GM23338 (cell line): Measurements from ENCODE around the gene STPG1. TPM values are rescaled to one million over a fixed set of nuclear protein-coding genes. Genes with fewer than 3 reads are reported as not detected.

Source experiments
- ATAC-seq: fragments of 200-7000 bp; cut with Tn5 transposase; 3 replicates; pipeline ENCODE4 v1.9.1; 2020
- DNase-seq: peaks from one replicate; pipeline ENCODE4 v3.0.0-alpha.2; 2015; ENCODE audit warnings: low spot score
- H2AFZ ChIP-seq: fragments of 200-600 bp; sonication (generic); 2 replicates; pipeline ENCODE4 v1.8.0; 2016; ENCODE audit warnings: antibody characterized with exemption, mild to moderate bottlenecking, moderate library complexity
- H3F3A ChIP-seq: fragments of 200-600 bp; sonication (generic); replicated peaks from 2 replicates; pipeline ENCODE4 v1.8.0; 2017; ENCODE audit warnings: antibody characterized with exemption, mixed run types, low read depth
- H3K27ac ChIP-seq: fragments of 200-600 bp; sonication (generic); 2 replicates; pipeline ENCODE4 v1.6.1; 2016; ENCODE audit warnings: low read depth
- H3K27me3 ChIP-seq: fragments of 200-600 bp; sonication (generic); 2 replicates; pipeline ENCODE4 v1.8.0; 2016; ENCODE audit warnings: mild to moderate bottlenecking, mixed run types, moderate library complexity; ENCODE audit not compliant: insufficient read depth
- H3K36me3 ChIP-seq: fragments of 200-600 bp; sonication (generic); 2 replicates; pipeline ENCODE4 v1.8.0; 2016; ENCODE audit warnings: mild to moderate bottlenecking; ENCODE audit not compliant: insufficient read depth
- H3K4me1 ChIP-seq: fragments of 200-600 bp; sonication (generic); 2 replicates; pipeline ENCODE4 v1.8.0; 2016; ENCODE audit warnings: mild to moderate bottlenecking, moderate library complexity; ENCODE audit not compliant: insufficient read depth
- H3K4me2 ChIP-seq: fragments of 200-600 bp; sonication (generic); 2 replicates; pipeline ENCODE4 v1.7.1; 2017; ENCODE audit warnings: mixed run types
- H3K4me3 ChIP-seq: fragments of 200-600 bp; sonication (generic); 2 replicates; pipeline ENCODE4 v1.6.1; 2016; ENCODE audit warnings: mixed run types
- H3K79me2 ChIP-seq: fragments of 200-600 bp; sonication (generic); replicated peaks from 2 replicates; pipeline ENCODE4 v1.8.0; 2017; ENCODE audit warnings: mild to moderate bottlenecking; ENCODE audit not compliant: insufficient read depth
- H3K9me2 ChIP-seq: fragments of 200-600 bp; sonication (generic); 2 replicates; pipeline ENCODE4 v1.8.0; 2017; ENCODE audit not compliant: insufficient read depth
- H4K20me1 ChIP-seq: fragments of 200-600 bp; sonication (generic); replicated peaks from 2 replicates; pipeline ENCODE4 v1.8.0; 2017; ENCODE audit warnings: mild to moderate bottlenecking; ENCODE audit not compliant: insufficient read depth
- H3K27ac Mint-ChIP-seq: 2 replicates; pipeline ENCODE4 v1.8.0; 2020; ENCODE audit warnings: inconsistent platforms, mild to moderate bottlenecking, moderate library complexity, mixed read lengths
- H3K27me3 Mint-ChIP-seq: 3 replicates; pipeline ENCODE4 v1.8.0; 2022; ENCODE audit warnings: low read depth, mild to moderate bottlenecking, moderate library complexity, mixed read lengths, inconsistent platforms; ENCODE audit not compliant: insufficient read depth, poor library complexity
- H3K36me3 Mint-ChIP-seq: 3 replicates; pipeline ENCODE4 v1.8.0; 2021; ENCODE audit warnings: low read depth, mild to moderate bottlenecking, inconsistent platforms, moderate library complexity, mixed read lengths
- H3K4me1 Mint-ChIP-seq: 3 replicates; pipeline ENCODE4 v1.8.0; 2020; ENCODE audit warnings: mild to moderate bottlenecking, inconsistent platforms, mixed read lengths
- H3K4me3 Mint-ChIP-seq: 3 replicates; pipeline ENCODE4 v1.8.0; 2021; ENCODE audit warnings: moderate library complexity, mild to moderate bottlenecking, inconsistent platforms, mixed read lengths
- H3K9me3 Mint-ChIP-seq: 3 replicates; pipeline ENCODE4 v1.8.0; 2020; ENCODE audit warnings: moderate library complexity, mild to moderate bottlenecking, inconsistent platforms, mixed read lengths
- CREB1 ChIP-seq: fragments of 250-450 bp; sonication (Bioruptor Pico); IDR thresholded peaks from 2 replicates; pipeline ENCODE4 v1.5.0; 2020; ENCODE audit warnings: low read depth, mild to moderate bottlenecking, moderate library complexity
- ETS1 ChIP-seq: IDR thresholded peaks from 2 replicates; pipeline ENCODE4 v1.6.1; 2016; ENCODE audit warnings: antibody characterized with exemption
- EZH2 ChIP-seq: fragments of 200-600 bp; sonication (generic); IDR thresholded peaks from one replicate; pipeline ENCODE4 v1.8.0; 2017; ENCODE audit warnings: antibody characterized with exemption, mild to moderate bottlenecking, low read depth; ENCODE audit not compliant: unreplicated experiment
- EZH2phosphoT487 ChIP-seq: fragments of 200-600 bp; sonication (generic); IDR thresholded peaks from one replicate; pipeline ENCODE4 v1.8.1; 2018; ENCODE audit warnings: antibody characterized with exemption; ENCODE audit not compliant: unreplicated experiment
- JUNB ChIP-seq: IDR thresholded peaks from one replicate; pipeline ENCODE4 v1.6.1; 2016; ENCODE audit warnings: antibody characterized with exemption; ENCODE audit not compliant: unreplicated experiment
- NANOG ChIP-seq: IDR thresholded peaks from 2 replicates; pipeline ENCODE4 v1.6.1; 2016; ENCODE audit warnings: antibody characterized with exemption, borderline replicate concordance
- POLR2AphosphoS5 ChIP-seq: IDR thresholded peaks from 2 replicates; pipeline ENCODE4 v1.6.1; 2016; ENCODE audit warnings: antibody characterized with exemption, low read depth
- REST ChIP-seq: IDR thresholded peaks from one replicate; pipeline ENCODE4 v1.6.1; 2018; ENCODE audit warnings: antibody characterized with exemption; ENCODE audit not compliant: unreplicated experiment
- STAT1 ChIP-seq: IDR thresholded peaks from one replicate; pipeline ENCODE4 v1.6.1; 2016; ENCODE audit warnings: antibody characterized with exemption; ENCODE audit not compliant: unreplicated experiment
- ZNF114 ChIP-seq: fragments of 250-450 bp; sonication (Bioruptor Pico); IDR thresholded peaks from 2 replicates; pipeline ENCODE4 v1.5.0; 2020; ENCODE audit warnings: mild to moderate bottlenecking, moderate library complexity
- ZNF331 ChIP-seq: fragments of 250-450 bp; sonication (Bioruptor Pico); IDR thresholded peaks from 2 replicates; pipeline ENCODE4 v1.5.0; 2020; ENCODE audit warnings: low read depth, mild to moderate bottlenecking, moderate library complexity
- ZNF462 ChIP-seq: fragments of 250-450 bp; sonication (Bioruptor Pico); IDR thresholded peaks from 2 replicates; pipeline ENCODE4 v1.5.0; 2020; ENCODE audit warnings: mild to moderate bottlenecking, moderate library complexity
- polyA plus RNA-seq: library from polyadenylated mRNA; unstranded; fragments of >200 nt; fragmentation: Nextera tagmentation; extraction: Ambion mirVana; gene quantifications from 2 replicates; pipeline ENCODE4 v1.2.1, GENCODE V29; 2016
- total RNA-seq: library from RNA; depleted of rRNA; stranded (reverse); fragments of >200 nt; shearing (Covaris generic); gene quantifications from 2 replicates; pipeline ENCODE4 v1.2.3, GENCODE V29; 2014

STPG1 gene
- total and polyA plus RNA-seq, 2 experiments from 2014 or later, result 8.2 to 11.4 TPM

- no peak for ATAC-seq
- Histone ChIP-seq H3K79me2 (no peaks in the 10 kb centered on the region), H3K4me1 (peaks cover 3% of the 10 kb centered on the region), H4K20me1 (no peaks in the 10 kb centered on the region), H3K27me3 (no peaks in the 10 kb centered on the region), H2AFZ (no peak overlapping the region), H3K36me3 (no peaks in the 10 kb centered on the region), H3K27ac (no peak overlapping the region), H3K4me3 (no peak overlapping the region), H3K4me2 (no peak overlapping the region), H3K9me2 (no peaks in the 10 kb centered on the region), H3F3A (no peaks in the 10 kb centered on the region)
- TF ChIP-seq ZNF114 (CRISPR knock-in tag) (no peak), CREB1 (CRISPR knock-in tag) (no peak), POLR2AphosphoS5 (no peak), ZNF462 (CRISPR knock-in tag) (no peak), EZH2phosphoT487 (no peak), STAT1 (no peak), NANOG (no peak), ETS1 (no peak), ZNF331 (CRISPR knock-in tag) (no peak), JUNB (no peak), REST (no peak), EZH2 (no peak)
- Mint-ChIP-seq H3K36me3 (peaks cover 3% of the 10 kb centered on the region; the same call in 1 of the 3 replicates), H3K27ac (no peak overlapping the region), H3K9me3 (no peaks in the 10 kb centered on the region; the same call in 2 of the 3 replicates), H3K4me3 (no peak overlapping the region), H3K4me1 (peaks cover 15% of the 10 kb centered on the region), H3K27me3 (peaks cover 14% of the 10 kb centered on the region)
- DNase-seq, result no peak
These were observed 25.9 kb downstream of the STPG1 start for GRCh38 chr1:24387636-24388175.
